HG02798 (cell line): ENCODE measurements around the gene SH3D21.
A peak's percentile ranks its signal among the peaks of the same experiment; 100 is the strongest.

ENCODE experiments used
- ATAC-seq: cut with Tn5 transposase; IDR thresholded peaks from one replicate; pipeline ENCODE4 v1.9.1; 2021; ENCODE audit warnings: mild to moderate bottlenecking; ENCODE audit not compliant: unreplicated experiment, poor library complexity

The SH3D21 gene

DNA sequence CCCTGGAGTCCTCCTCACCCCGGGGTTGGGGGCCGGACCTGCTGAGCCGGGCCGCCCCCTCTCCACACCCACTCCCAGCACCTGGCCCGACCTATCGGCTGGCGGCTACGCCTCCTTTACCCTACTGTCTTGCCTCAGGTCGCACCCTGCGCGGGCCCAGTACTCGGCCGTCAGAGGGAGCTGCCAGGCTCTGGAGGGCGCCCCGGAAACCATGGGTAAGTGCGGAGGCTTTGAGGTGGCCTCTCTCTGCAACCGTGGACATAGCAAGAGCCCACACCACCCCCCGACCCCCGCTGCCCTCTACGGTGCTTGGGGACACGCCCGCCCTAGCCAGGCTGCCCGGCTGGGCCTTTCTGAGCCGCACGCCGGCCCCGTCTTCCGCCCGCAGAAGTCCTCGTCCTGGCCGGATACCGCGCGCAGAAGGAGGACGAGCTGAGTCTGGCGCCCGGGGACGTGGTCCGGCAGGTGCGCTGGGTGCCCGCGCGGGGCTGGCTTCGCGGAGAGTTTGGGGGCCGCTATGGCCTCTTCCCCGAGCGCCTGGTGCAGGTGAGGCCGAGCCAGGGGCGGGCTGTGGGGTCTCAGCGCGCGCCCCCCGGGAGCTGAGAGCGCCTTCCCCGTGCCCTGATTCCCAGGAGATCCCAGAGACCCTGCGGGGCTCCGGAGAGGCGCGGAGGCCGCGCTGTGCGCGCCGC, at the start of gene SH3D21:
Gene SH3D21 (plus strand): TSS at position 159 of the 692 bp plus-strand sequence. CDS start 53 bp downstream, at position 212.
- peak; percentile 44 for ATAC-seq

DNA sequence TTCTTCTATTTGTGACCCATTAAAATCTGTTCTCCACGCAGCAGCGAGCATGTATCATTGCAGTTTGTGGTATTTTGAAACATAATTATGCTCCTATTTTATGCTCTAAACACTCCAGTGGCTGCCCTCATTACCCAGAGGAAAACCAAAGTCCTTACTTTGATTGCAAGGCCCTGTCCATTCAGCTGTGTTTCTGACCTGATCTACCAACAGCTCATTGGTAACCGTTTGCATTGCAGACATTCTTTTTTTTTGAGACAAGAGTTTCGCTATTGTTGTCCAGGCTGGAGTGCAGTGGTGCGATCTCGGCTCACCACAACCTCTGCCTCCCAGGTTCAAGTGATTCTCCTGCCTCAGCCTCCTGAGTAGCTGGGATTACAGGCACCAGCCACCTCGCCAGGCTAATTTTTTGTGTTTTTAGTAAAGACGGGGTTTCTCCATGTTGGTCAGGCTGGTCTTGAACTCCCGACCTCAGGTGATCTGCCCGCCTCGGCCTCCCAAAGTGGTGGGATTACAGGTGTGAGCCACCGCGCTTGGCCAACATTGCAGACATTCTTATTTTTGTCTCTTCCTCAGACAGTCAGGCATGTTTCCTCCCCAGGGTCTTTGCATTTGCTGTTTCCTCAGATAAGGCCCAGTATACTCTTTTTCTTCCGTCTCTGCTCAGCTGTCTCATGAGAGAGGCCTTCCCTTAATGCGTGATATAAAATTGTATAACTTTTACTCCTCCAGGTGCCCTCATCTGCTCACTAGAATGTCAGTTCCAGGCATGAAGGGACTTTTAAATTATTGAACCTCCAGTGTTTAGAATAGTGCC, 49.4 kb upstream of the SH3D21 start:
- ATAC-seq: no peak

DNA sequence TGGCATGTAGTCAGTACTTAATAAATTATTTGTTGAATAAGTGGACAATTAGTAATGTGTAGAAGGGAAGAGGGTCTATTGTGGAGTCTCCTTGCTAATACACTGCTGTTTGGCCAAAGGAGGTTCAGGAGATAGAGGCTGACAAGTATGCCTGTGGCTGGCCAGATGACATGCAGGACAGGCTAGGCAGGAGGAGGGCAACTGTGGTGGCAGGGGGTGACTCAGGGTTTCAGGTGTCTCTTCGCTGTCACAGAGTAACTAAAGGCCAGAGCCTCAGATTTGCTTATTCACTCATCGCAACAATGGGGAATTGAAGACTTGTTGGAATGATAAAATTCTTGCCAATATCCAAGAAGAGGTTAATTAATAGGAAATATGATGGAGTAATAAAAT, 48.8 kb upstream of the SH3D21 start:
- ATAC-seq: peak; percentile 46

DNA sequence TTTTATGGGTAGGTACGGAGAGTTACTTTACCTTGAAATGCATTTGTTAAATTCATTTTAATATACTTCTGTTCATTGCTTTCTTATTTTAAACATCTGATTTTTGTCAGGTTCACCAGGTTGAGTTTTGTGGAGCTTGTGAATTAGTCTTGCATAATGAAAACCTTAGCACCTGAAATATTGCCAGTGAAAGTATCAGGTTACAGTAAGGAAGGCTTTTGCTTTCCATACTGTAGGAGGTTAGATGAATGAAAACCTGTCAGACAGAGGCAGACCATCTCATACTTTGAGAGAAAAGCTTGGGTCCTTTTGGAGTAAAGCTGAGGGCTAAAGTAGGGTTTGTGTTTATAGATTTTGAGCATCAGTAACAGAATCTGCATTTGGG, 47.2 kb upstream of the SH3D21 start:
- ATAC-seq: no peak

DNA sequence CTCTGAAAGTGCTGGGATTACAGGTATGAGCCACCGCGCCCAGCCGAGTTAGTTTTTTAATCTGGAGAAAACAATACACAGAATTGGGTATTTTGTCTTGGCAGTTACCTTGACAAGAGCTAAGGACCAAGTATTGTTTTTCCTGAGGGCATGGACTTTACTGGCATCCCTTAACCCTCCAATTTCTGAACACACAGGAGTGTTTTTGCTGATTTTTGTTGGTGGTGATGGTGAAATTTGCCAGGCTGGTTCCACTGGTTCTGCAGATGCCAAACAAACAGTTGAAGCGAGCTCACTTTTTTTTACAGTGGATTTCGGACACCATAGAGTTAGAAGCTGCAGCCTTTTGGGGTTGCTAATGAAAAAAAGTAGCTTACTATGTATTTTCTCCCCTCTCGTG, 37.2 kb upstream of the SH3D21 start:
- ATAC-seq: no peak

DNA sequence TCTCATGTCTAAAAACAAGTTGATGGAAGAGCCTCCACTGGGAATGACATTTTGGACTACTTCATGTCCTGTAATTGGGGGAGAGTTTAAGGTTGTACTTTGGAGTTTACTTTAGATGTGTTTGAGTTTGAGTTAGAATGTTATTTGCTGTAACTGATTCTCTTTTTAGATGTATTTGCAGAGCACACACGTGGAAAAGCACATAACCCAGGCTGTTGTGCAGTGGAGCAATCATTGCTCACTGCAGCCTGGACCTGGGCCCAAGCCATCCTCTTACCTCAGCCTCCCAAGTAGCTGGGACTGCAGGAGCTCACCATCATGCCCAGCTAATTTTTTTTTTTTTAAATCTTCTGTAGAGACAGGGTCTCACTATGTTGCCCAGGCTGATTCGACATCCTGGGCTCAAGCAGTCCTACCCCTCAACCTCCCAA, 36.7 kb upstream of the SH3D21 start:
- ATAC-seq: no peak

DNA sequence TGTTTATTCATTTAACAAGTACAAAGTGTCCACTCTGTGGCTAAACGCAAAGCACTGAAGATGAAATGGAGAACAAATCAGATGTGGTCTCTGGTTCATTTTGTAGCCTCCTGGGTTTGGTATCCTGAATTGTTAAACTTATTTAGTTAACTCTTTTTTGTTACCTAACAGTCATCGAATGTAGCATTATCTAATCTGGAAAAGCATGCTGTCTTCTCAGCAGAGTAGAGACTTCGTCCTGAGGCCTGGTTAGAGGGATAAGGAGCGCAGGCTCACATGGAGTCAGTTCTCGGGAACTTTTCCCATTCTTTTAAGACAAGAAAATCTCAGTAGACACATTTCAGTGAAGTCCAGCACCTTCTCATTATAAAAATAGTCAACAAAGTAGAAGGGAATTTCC, 33.1 kb upstream of the SH3D21 start:
- no peak for ATAC-seq

DNA sequence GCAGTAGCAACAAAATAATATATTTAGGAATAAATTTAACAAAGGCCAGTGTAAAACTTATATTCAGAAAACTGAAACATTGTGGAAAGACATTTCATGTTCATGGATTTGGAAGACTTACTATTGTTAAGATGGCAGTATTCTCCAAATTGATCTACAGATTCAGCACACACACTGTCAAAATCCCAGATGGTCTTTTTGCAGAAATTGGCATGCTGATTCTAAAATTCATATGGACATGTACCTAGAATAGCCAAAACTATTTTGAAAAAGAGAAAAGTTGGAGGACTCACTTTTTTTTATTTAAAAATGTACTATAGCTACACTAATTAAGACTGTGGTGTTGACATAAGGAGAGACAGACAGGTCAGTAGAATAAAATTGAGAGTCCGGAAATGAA, 32.0 kb upstream of the SH3D21 start:
- ATAC-seq: no peak

DNA sequence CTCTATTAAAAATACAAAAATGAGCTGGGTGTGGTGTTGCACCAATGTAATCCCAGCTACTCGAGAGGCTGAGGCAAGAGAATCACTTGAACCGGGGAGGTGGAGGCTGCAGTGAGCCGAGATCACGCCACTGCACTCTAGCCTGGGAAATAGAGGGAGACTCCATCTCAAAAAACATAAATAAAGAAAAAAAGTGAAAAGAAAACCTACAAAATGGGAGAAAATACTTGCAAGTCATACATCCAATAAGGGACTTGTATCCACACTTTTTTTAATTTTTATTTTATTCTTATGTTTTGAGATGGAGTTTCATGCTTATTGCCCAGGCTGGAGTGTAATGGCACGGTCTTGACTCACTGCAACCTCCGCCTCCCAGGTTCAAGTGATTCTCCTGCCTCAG, 29.5 kb upstream of the SH3D21 start:
- no peak for ATAC-seq

DNA sequence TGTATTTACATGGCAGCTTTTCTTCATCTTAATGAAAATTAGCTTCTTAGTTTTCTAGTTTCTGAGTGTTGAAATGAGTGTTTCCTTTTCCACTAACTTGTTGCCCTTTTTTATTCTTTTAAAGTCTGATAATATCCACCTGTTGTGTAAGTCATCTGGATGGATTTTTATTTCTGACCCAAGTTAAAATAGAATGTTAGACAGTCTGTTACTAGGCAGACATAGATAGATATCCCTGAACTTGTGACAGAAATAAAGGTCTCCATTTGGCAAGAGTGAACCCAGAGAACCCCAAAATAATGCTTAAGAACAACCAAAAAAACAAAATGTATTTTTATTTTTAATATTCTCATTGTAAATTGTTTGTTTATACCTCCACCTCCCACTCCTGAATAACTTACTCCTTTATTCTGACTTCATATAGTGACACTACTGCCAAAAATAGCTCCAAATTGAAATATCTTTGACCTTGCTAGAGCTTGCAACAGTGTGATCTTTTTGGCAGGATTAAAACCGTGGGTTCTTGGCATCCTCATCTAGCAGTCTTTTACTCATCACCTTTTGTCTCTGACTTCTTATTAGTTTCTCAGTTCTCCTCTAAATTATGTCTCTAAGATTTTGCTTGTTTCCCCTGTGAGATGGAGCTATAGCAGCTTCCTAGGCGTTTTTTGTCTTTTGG, 26.9 kb upstream of the SH3D21 start:
- no peak for ATAC-seq

DNA sequence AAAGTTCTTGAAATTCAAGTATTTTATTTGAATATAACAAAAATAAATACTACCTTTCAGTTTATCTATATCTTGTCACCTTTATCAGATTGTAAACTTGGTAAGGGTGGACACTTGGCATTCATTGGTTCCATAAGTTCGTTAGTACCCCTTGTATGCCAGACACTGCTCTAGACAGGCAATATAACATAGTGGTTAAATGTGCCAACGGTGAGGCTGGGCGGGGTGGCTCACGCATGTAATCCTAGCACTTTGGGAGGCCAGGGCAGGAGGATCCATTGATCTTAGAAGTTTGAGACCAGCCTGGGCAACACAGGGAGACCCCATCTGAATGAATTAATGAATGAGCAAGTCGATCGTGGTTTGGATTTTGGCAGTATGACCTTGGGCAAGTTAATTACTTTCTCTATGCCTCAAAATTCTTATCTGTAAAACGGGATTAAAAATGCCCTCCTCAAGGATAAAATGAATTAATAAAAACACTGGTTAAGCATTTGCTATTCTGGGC, 26.3 kb upstream of the SH3D21 start:
- no peak for ATAC-seq

DNA sequence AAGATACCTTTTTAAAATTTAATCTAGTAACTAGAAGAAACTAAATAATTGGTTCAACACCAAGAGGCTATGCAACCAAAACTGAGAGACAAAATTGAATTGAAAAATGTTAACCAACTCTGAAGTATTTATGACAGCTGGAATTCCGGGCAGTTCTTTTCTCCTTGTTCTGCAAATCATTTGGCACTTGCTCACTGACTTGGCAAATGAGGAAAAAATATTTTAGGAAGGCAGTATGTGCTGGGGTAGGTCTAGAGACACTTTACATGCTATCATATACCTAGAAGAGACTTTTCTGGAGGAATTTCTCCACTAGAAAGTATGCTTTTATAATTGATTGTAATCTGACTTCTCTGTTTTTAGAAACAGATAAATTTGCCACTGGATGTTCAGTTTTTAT, 22.1 kb upstream of the SH3D21 start:
- ATAC-seq: no peak

DNA sequence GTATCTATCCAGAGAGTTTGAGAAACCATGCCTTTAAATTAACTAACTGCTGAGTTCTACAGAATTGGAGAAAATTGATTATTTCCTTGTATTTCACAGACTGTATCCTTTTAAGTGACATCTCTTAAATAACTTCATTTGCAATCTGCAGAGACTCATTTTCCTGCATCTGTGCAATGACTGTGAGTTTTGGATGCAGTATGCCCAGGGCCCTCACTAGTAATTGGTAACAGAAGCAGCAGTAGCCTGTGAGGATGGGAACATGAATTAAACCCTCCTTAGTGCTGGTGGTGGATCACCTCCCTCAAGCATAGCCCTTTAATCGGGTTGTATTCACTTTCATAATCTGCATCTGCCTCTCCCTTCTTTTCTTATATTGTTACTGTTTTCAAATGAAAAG, 21.7 kb upstream of the SH3D21 start:
- no peak for ATAC-seq

DNA sequence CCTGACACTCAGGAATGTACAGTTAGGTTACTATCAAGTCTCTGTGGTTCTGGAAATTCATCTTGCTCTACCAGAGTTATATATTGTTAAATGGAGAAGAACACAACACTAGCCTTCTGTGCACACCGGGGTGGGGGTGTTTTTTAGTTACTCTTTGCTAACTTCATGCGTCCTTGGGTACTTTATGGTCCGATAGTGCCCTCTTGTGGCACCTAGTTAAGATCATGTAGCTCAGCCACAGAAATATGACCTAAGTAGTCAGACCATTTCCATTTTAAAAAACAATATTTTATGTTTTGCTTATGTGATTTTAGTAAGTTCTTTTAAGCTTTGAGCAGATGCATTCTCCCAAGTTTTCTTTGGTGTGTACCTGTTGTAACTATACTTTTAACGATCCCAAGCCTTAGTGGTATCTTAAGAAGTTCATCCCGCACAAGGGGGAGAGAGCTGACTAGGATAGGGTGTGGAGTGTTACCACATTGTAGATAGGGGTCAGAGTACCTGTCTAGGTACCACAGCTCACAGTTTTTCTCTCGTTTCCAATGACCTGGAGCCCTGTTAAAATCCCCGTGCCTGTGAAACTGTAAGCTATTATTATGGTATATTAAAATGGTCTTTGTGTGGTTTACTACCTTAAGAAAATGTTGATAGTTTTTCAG, 20.6 kb upstream of the SH3D21 start:
- ATAC-seq: no peak

DNA sequence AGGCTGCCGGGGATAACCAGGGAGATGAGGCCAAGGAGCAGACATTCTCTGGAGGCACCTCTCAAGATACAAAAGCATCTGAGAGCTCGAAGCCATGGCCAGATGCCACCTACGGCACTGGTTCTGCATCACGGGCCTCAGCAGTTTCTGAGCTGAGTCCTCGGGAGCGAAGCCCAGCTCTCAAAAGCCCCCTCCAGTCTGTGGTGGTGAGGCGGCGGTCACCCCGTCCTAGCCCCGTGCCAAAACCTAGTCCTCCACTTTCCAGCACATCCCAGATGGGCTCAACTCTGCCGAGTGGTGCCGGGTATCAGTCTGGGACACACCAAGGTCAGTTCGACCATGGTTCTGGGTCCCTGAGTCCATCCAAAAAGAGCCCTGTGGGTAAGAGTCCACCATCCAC, 19.4 kb upstream of the SH3D21 start:
- no peak for ATAC-seq

DNA sequence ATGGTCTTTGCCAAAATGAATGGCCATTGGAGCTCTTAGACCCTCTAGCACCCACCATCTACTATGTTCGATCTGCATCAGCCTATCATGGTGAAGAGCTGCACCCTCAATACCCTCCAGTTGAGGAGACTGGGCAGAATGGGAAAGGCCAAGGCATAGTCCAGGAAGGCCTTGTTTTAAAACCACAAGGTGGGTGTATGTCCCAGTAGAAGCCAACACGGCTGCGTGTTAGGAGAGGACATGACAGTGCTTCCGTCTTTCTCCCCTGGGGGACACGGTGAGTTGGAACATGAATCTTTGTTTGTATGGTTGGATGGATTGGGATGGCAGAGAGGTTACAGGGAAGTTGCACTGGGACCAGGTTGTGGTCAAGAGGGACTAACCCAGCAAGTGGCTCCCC, 18.6 kb upstream of the SH3D21 start:
- no peak for ATAC-seq

DNA sequence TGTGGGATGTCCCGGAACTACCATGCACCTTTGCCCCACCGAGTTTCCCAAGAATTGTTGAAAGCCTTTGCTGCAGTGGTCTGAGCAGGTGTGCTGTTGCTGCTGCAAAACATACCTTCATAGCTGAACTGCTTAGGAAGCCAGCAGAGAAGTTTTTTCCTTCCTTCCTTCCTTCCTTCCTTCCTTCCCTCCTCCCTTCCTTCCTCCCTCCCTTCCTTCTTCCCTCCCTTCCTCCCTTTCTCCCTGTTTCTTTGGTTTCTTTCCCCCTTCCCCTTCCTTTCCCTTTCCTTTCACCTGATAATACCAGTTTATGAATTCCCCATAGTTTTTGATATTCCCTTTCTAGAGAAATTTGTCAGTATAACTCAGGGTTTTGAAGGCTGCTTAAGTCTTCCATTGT, 10.8 kb upstream of the SH3D21 start:
- ATAC-seq: no peak

DNA sequence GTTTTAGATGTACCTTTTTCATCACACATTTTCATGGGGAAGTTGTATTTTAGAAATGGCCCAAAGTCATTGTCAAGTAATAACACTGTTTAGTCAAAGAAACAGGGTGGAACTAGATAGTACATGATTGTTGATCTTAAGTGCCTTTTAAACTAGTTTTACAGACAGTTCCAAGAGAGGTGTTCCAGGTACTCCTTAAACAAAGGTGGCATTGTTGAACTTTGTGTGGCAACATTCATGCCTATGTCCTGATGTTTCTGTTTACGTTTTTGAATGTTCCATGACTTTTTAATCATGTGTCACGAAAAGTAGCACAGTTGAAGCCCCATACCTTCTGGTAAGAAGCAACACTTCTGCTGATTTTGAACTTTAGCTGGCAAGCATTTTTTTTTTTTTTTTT, 9.1 kb upstream of the SH3D21 start:
- ATAC-seq: no peak

DNA sequence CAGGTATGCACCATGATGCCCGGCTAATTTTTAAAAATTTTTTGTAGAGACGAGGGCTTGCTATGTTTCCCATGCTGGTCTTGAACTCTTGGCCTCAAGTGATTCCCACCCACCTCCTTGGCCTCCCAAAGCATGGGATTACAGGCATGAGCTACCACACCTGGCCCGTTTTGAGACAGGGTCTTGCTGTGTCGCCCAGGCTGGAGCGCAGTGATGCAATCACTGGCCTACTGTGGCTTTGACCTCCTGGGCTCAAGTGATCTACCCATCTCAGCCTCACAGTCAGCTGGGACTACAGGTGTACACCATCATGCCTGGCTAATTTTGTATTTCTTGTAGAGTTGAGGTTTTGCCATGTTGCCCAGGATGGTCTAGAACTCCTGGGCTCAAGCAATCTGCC, 7.5 kb upstream of the SH3D21 start:
- no peak for ATAC-seq

DNA sequence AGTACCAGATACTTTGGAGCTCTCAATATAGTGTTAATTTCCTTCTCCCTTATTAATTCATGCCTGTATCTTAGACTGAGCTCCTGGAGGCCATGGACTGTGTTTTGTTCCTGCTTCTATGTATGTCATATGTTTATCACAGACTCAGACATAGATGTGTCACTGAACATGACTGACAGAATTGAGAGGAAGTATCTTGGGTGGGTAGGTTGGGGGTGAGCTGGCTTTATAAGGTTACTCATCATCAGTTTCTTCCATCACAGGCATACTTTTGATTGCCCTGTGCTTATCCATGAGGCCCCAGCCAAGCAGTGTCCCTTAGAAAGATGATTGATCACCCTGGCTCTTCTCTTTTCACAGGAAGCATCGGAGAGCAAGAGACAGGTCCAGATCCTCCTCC, 5.6 kb upstream of the SH3D21 start:
- ATAC-seq: no peak

DNA sequence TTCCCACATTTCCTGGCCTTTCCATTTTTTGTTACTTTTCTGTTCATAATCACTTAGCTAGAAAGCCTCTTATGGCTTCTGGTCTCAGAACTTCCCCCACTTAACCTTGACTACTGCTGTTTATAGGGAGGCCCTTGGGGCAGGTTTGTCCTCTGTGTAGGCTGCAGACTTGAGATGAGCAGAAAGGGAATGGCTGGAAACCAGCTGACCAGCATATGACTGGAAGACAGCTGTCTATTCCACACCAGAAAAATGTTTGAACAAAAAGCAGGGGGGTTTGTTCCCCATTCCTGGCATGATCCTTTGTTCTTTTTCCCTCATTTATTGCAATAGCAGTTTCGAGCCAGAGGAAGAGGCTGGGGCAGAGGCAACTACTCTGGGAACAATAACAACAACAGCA, 4.9 kb upstream of the SH3D21 start:
- ATAC-seq: no peak
